GM12892 (cell line): Measurements from ENCODE around the gene ARHGAP15.

Source experiments
- DNase-seq: peaks from one replicate; pipeline ENCODE4 v3.0.0; 2011; ENCODE audit not compliant: insufficient read length
- FAIRE-seq: peaks from 2 replicates; lab custom pipeline; 2011; peaks lifted over from hg19 to GRCh38; lab: Jason Lieb, UNC
- POLR2A ChIP-seq: IDR thresholded peaks from 2 replicates; pipeline ENCODE4 v1.6.1; 2011; ENCODE audit warnings: low read depth, low read length, control low read depth
- POLR2AphosphoS5 ChIP-seq: IDR thresholded peaks from 2 replicates; pipeline ENCODE4 v1.6.1; 2011; ENCODE audit warnings: low read depth, low read length, control low read depth
- TAF1 ChIP-seq: IDR thresholded peaks from 2 replicates; pipeline ENCODE4 v1.6.1; 2011; ENCODE audit warnings: low read depth, mild to moderate bottlenecking, control low read depth, low read length, borderline replicate concordance

ARHGAP15 gene

GRCh38 chr2:143402451-143402850 is 273.2 kb downstream of the ARHGAP15 start:
- FAIRE-seq (no peak), DNase-seq (no peak)
- no peak for TF ChIP-seq POLR2A
- no peak for TF ChIP-seq TAF1
- no peak for TF ChIP-seq POLR2AphosphoS5

- no peak for TF ChIP-seq POLR2AphosphoS5
- no peak for TF ChIP-seq TAF1
- TF ChIP-seq POLR2A = no peak
- DNase-seq (no peak), FAIRE-seq (no peak)
Measured at GRCh38 chr2:143410082-143410897, 281.1 kb downstream of the ARHGAP15 start.

- FAIRE-seq = no peak
- no peak for TF ChIP-seq TAF1
- no peak for TF ChIP-seq POLR2A
- TF ChIP-seq POLR2AphosphoS5 = no peak
- no peak for DNase-seq
Measured at GRCh38 chr2:143415571-143415970, 286.4 kb downstream of the ARHGAP15 start.

- FAIRE-seq = no peak
- DNase-seq = no peak
- TF ChIP-seq POLR2AphosphoS5 (no peak), TAF1 (no peak), POLR2A (no peak)
Measured at GRCh38 chr2:143417428-143417827, 288.2 kb downstream of the ARHGAP15 start.

GRCh38 chr2:143420313-143420712 is 291.1 kb downstream of the ARHGAP15 start:
- DNase-seq = no peak
- no peak for TF ChIP-seq TAF1
- no peak for FAIRE-seq

- DNase-seq (no peak), FAIRE-seq (peak; percentile 77)
- TF ChIP-seq POLR2A = no peak
- TF ChIP-seq TAF1 = no peak
- TF ChIP-seq POLR2AphosphoS5 = no peak
Measured at GRCh38 chr2:143422681-143423080, 293.5 kb downstream of the ARHGAP15 start.

GRCh38 chr2:143425896-143426295 is 296.7 kb downstream of the ARHGAP15 start:
- DNase-seq (no peak), FAIRE-seq (no peak)
- TF ChIP-seq POLR2A (no peak), TAF1 (no peak), POLR2AphosphoS5 (no peak)

- TF ChIP-seq TAF1 (no peak), POLR2A (no peak), POLR2AphosphoS5 (no peak)
- FAIRE-seq (no peak), DNase-seq (no peak)
Measured at GRCh38 chr2:143426296-143426695, 297.1 kb downstream of the ARHGAP15 start.

GRCh38 chr2:143428700-143429099 is 299.5 kb downstream of the ARHGAP15 start:
- no peak for FAIRE-seq
- no peak for TF ChIP-seq TAF1
- no peak for TF ChIP-seq POLR2AphosphoS5
- no peak for TF ChIP-seq POLR2A
- no peak for DNase-seq

GRCh38 chr2:143429932-143430679 is 300.9 kb downstream of the ARHGAP15 start:
- no peak for DNase-seq
- TF ChIP-seq POLR2AphosphoS5 (no peak), TAF1 (no peak), POLR2A (no peak)
- no peak for FAIRE-seq

GRCh38 chr2:143431316-143431715 is 302.1 kb downstream of the ARHGAP15 start:
- DNase-seq (no peak), FAIRE-seq (no peak)
- no peak for TF ChIP-seq POLR2A
- TF ChIP-seq POLR2AphosphoS5 = no peak
- no peak for TF ChIP-seq TAF1

GRCh38 chr2:143433251-143433650 is 304.0 kb downstream of the ARHGAP15 start:
- FAIRE-seq (peak; percentile 44), DNase-seq (no peak)
- TF ChIP-seq TAF1 (no peak), POLR2AphosphoS5 (no peak), POLR2A (no peak)

GRCh38 chr2:143433840-143434239 is 304.6 kb downstream of the ARHGAP15 start:
- TF ChIP-seq POLR2AphosphoS5 (no peak), POLR2A (no peak), TAF1 (no peak)
- no peak for FAIRE-seq

More at GRCh38 chr2:143433840-143434239, 304.6 kb downstream of the ARHGAP15 start:
- no peak for DNase-seq
